HG02981 (cell line): ENCODE data around the gene GPRIN3.
"Not testable (repeated sequence)": the region's sequence is repeated elsewhere in the genome, so short reads cannot be mapped to it uniquely, and the experiment has no call there.

Source experiments
- ATAC-seq: cut with Tn5 transposase; IDR thresholded peaks from one replicate; pipeline ENCODE4 v1.9.1; 2021; ENCODE audit warnings: mild to moderate bottlenecking, moderate library complexity; ENCODE audit not compliant: unreplicated experiment

GPRIN3 gene

DNA sequence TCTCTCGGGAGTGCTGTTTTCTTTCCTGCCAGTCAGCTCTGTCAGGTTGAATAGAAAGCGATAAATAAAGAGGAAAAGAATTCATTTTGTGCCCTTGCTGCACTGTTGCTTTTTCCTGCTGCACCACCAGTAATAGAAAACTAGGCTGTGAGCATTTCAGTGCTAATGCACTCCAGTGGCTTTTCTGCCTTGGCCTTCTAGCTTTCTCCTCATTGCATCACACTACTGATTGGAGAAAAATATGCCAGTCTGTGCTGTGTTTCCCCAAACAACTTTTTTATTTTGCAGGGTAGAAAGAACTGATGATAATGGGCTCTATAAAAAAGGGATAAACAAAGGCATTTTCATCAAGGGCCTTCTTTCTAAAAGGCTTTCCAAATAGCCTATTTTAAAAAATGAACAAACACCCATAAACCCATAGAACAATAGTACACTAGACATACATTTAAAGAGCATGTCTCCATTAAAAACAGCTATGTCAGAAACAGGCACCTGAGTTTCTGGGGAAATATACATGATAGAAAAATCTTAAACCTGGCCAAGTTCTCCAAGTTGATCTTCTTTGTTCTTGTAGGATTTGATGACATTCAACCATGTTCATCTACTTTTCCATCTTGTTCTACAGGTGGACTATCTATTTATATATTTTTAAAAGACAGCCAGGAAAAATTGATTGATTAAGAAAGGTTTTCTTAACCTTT is 86.3 kb downstream of the GPRIN3 start:
- ATAC-seq: no peak

GRCh38 chr4:89218587-89218986 is 89.0 kb downstream of the GPRIN3 start:
- no peak for ATAC-seq

DNA sequence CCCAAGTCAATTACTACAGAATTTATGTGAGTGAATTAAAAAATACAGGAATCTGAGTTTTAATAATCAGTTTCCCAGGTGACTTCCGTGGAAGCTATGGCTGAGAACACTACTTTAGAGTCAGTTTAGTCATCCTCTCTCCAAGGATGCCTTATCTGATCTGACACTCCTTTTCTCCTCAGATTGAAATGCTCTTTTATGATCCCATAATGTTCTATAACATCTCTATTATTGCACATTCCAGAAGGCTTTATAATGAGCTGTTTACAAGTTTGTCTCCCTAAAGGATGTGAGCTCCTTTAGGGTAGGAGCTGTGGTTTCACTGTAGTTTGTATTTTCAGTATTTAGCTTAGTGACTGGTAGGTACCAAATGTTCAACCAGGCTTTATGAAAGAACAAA is 90.0 kb downstream of the GPRIN3 start:
- ATAC-seq: no peak

DNA sequence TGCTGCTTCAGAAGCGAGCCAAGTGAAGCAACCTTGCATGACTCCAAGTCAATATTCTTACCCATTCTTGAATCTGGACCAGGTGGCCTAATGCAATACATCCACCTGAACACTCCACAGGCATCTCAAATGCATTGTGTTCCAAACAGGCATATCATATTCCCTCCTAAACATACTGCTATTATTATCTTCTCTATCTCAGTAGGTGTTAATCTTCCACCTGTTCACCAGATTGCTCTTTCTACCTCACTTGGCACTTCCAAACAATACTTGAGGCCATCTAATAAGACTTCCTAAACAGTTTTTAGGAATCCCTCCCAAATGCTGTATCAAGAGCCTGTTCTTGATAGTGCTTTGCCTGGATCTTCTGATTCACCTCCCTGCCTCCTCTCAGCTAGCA is 90.7 kb downstream of the GPRIN3 start:
- ATAC-seq: no peak

GRCh38 chr4:89216422-89216821 is 91.2 kb downstream of the GPRIN3 start:
- ATAC-seq: no peak

DNA sequence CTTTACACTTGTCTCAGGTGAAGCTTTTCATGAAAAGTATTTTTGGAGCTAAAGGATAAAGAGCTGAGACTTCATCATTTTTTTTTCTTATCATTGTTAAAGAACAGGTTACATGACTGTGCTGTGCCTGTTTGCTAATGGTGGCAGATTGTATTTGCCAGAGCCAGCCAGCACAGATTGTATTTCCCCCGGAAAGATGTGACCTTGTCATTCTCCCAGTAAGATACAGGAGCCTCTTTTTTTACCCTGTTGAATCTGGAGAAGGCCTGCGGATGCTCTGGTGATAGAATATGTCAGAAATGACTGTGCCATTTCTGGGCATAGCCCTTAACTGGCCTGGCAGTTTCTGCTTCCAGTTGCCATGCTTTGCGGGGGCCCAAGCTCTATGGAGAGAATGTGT is 91.9 kb downstream of the GPRIN3 start:
- ATAC-seq: no peak

GRCh38 chr4:89214308-89214707 is 93.3 kb downstream of the GPRIN3 start:
- ATAC-seq: no peak

GRCh38 chr4:89213382-89213701 is 94.3 kb downstream of the GPRIN3 start:
- no peak for ATAC-seq

DNA sequence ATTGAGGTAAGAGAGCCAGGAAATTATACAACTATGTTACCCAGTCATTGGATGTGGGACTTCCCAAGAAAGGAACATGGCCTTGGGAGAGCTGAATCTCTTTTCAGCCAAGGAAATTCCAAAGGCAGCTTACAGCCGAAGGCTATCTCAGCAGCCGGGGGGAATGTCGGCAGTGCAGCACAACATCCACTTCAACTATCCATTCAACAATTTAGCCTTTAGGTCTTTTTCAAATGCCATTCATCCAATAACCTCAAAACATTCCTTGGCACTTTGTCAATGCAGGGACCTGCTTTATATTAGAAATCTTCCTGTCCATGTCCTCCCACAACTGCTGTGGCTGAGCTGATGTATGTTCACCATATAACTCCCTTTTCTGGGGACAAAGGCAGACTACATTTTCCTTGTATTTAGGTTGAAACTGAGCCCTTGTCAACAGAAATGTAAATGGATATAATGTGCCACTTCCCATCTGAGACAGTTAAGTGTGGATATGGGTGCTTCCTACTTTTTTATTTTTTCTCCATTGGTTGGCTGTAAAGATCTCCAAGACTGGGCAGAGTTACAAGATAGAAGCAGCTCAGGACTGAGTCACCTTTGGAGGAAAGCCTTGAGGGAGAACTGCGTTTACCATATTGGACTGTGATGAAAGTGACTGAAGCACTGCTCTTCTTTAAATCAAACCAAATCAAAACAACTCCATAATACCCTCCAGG is 94.8 kb downstream of the GPRIN3 start:
- ATAC-seq: no peak

GRCh38 chr4:89204624-89205023 is 103.0 kb downstream of the GPRIN3 start:
- ATAC-seq: no peak

GRCh38 chr4:89203902-89204301 is 103.7 kb downstream of the GPRIN3 start:
- no peak for ATAC-seq

- not testable (repeated sequence) for ATAC-seq
Measured at GRCh38 chr4:89199394-89199793, 108.2 kb downstream of the GPRIN3 start.

- no peak for ATAC-seq
Measured at GRCh38 chr4:89197920-89198319, 109.7 kb downstream of the GPRIN3 start.

GRCh38 chr4:89196745-89197144 is 110.9 kb downstream of the GPRIN3 start:
- ATAC-seq: no peak

DNA sequence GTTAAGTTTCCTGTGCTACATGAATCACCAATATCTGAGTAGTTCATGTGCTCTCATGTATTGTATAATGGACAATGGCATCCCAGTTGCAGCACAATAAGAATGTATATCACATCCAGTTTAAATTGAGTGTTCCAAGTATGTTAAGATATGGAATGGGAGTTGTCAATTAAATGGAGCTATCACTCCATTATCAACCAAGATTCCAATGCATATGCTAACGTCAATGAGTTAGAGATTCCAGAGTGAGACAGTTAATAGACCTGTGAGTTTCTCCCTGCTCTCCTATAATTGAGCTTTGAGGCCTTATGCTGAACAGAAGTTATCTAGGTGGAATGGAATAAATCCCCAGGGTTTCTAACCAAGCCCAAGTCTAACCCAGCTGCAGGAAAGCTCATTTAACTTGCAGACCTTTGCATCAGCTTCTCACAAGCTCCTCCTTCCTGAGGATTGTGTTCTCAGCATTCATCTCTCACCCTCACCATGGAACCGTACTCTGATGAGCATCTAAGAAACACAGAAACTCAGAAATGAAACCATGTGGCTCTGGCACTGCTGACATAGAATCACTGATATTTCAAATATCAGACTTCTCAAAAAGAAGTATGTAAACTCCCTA is 111.4 kb downstream of the GPRIN3 start:
- ATAC-seq: no peak

DNA sequence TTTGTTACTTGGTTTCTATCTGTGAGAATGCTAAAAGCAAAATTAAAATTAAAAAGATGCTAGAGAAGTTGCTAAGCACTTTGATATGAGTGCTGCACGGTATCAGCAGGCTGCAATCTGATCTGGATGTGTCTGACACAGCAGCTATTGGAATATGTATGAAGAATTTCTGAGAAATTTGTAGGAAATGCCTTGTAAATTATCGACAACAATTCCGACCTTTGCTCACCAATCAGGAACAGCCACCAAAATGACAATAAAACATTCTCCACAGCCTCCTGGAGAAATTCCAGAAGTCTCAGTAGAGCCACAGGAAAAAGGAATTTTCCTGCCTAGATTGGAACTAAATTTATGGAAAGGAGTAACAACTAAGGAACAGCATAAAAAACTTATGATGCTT is 113.8 kb downstream of the GPRIN3 start:
- no peak for ATAC-seq
